ENCODE measurements around the gene NELL1.

DNA sequence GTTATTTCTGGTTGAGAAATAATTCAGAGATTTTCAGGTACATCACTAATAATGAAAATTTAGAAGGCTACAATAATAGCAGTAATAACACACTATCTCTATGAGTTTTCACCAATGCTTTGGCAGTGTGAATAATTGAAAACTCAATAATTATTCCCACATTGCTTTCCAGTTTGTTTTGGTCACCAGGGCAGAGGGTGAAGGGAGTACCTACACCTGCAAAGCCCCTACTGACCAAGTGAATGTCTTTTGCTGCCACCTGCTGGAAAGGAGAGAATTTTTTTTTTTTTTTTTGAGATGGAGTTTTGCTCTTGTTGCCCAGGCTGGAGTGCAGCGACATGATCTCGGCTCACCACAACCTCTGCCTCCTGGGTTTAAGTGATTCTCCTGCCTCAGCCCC is 3.2 kb downstream of the NELL1 start:
- TF ChIP-seq, protein P1, sequence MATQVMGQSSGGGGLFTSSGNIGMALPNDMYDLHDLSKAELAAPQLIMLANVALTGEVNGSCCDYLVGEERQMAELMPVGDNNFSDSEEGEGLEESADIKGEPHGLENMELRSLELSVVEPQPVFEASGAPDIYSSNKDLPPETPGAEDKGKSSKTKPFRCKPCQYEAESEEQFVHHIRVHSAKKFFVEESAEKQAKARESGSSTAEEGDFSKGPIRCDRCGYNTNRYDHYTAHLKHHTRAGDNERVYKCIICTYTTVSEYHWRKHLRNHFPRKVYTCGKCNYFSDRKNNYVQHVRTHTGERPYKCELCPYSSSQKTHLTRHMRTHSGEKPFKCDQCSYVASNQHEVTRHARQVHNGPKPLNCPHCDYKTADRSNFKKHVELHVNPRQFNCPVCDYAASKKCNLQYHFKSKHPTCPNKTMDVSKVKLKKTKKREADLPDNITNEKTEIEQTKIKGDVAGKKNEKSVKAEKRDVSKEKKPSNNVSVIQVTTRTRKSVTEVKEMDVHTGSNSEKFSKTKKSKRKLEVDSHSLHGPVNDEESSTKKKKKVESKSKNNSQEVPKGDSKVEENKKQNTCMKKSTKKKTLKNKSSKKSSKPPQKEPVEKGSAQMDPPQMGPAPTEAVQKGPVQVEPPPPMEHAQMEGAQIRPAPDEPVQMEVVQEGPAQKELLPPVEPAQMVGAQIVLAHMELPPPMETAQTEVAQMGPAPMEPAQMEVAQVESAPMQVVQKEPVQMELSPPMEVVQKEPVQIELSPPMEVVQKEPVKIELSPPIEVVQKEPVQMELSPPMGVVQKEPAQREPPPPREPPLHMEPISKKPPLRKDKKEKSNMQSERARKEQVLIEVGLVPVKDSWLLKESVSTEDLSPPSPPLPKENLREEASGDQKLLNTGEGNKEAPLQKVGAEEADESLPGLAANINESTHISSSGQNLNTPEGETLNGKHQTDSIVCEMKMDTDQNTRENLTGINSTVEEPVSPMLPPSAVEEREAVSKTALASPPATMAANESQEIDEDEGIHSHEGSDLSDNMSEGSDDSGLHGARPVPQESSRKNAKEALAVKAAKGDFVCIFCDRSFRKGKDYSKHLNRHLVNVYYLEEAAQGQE (IDR thresholded peaks at IDR 0.05; ENCODE audit: unreplicated experiment), result no peak
- TF ChIP-seq, protein P2, sequence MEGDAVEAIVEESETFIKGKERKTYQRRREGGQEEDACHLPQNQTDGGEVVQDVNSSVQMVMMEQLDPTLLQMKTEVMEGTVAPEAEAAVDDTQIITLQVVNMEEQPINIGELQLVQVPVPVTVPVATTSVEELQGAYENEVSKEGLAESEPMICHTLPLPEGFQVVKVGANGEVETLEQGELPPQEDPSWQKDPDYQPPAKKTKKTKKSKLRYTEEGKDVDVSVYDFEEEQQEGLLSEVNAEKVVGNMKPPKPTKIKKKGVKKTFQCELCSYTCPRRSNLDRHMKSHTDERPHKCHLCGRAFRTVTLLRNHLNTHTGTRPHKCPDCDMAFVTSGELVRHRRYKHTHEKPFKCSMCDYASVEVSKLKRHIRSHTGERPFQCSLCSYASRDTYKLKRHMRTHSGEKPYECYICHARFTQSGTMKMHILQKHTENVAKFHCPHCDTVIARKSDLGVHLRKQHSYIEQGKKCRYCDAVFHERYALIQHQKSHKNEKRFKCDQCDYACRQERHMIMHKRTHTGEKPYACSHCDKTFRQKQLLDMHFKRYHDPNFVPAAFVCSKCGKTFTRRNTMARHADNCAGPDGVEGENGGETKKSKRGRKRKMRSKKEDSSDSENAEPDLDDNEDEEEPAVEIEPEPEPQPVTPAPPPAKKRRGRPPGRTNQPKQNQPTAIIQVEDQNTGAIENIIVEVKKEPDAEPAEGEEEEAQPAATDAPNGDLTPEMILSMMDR (conservative IDR thresholded peaks at IDR 0.05; ENCODE audit: low read depth in 2 of 2), result peak; percentile 56 to 69
- no peak for TF ChIP-seq NANOG (IDR thresholded peaks at IDR 0.05; ENCODE audit: borderline replicate concordance)
- TF ChIP-seq CREB1 (CRISPR knock-in tag; IDR thresholded peaks at IDR 0.05; ENCODE audit: low read depth), result no peak
- TF ChIP-seq ZNF331 (CRISPR knock-in tag; IDR thresholded peaks at IDR 0.05; ENCODE audit: low read depth), result no peak
- TF ChIP-seq STAT1 (IDR thresholded peaks at IDR 0.05; ENCODE audit: unreplicated experiment), result no peak
- no peak for TF ChIP-seq EZH2phosphoT487 (IDR thresholded peaks at IDR 0.05; ENCODE audit: unreplicated experiment)
- no peak for TF ChIP-seq POLR2AphosphoS5 (IDR thresholded peaks at IDR 0.05; ENCODE audit: low read depth)
- peak; percentile 31 for TF ChIP-seq EZH2 (IDR thresholded peaks at IDR 0.05; ENCODE audit: low read depth, unreplicated experiment)
- TF ChIP-seq, protein P3, sequence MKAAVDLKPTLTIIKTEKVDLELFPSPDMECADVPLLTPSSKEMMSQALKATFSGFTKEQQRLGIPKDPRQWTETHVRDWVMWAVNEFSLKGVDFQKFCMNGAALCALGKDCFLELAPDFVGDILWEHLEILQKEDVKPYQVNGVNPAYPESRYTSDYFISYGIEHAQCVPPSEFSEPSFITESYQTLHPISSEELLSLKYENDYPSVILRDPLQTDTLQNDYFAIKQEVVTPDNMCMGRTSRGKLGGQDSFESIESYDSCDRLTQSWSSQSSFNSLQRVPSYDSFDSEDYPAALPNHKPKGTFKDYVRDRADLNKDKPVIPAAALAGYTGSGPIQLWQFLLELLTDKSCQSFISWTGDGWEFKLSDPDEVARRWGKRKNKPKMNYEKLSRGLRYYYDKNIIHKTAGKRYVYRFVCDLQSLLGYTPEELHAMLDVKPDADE (IDR thresholded peaks at IDR 0.05), result no peak
- TF ChIP-seq JUNB (IDR thresholded peaks at IDR 0.05; ENCODE audit: unreplicated experiment), result no peak
- TF ChIP-seq, protein P4, sequence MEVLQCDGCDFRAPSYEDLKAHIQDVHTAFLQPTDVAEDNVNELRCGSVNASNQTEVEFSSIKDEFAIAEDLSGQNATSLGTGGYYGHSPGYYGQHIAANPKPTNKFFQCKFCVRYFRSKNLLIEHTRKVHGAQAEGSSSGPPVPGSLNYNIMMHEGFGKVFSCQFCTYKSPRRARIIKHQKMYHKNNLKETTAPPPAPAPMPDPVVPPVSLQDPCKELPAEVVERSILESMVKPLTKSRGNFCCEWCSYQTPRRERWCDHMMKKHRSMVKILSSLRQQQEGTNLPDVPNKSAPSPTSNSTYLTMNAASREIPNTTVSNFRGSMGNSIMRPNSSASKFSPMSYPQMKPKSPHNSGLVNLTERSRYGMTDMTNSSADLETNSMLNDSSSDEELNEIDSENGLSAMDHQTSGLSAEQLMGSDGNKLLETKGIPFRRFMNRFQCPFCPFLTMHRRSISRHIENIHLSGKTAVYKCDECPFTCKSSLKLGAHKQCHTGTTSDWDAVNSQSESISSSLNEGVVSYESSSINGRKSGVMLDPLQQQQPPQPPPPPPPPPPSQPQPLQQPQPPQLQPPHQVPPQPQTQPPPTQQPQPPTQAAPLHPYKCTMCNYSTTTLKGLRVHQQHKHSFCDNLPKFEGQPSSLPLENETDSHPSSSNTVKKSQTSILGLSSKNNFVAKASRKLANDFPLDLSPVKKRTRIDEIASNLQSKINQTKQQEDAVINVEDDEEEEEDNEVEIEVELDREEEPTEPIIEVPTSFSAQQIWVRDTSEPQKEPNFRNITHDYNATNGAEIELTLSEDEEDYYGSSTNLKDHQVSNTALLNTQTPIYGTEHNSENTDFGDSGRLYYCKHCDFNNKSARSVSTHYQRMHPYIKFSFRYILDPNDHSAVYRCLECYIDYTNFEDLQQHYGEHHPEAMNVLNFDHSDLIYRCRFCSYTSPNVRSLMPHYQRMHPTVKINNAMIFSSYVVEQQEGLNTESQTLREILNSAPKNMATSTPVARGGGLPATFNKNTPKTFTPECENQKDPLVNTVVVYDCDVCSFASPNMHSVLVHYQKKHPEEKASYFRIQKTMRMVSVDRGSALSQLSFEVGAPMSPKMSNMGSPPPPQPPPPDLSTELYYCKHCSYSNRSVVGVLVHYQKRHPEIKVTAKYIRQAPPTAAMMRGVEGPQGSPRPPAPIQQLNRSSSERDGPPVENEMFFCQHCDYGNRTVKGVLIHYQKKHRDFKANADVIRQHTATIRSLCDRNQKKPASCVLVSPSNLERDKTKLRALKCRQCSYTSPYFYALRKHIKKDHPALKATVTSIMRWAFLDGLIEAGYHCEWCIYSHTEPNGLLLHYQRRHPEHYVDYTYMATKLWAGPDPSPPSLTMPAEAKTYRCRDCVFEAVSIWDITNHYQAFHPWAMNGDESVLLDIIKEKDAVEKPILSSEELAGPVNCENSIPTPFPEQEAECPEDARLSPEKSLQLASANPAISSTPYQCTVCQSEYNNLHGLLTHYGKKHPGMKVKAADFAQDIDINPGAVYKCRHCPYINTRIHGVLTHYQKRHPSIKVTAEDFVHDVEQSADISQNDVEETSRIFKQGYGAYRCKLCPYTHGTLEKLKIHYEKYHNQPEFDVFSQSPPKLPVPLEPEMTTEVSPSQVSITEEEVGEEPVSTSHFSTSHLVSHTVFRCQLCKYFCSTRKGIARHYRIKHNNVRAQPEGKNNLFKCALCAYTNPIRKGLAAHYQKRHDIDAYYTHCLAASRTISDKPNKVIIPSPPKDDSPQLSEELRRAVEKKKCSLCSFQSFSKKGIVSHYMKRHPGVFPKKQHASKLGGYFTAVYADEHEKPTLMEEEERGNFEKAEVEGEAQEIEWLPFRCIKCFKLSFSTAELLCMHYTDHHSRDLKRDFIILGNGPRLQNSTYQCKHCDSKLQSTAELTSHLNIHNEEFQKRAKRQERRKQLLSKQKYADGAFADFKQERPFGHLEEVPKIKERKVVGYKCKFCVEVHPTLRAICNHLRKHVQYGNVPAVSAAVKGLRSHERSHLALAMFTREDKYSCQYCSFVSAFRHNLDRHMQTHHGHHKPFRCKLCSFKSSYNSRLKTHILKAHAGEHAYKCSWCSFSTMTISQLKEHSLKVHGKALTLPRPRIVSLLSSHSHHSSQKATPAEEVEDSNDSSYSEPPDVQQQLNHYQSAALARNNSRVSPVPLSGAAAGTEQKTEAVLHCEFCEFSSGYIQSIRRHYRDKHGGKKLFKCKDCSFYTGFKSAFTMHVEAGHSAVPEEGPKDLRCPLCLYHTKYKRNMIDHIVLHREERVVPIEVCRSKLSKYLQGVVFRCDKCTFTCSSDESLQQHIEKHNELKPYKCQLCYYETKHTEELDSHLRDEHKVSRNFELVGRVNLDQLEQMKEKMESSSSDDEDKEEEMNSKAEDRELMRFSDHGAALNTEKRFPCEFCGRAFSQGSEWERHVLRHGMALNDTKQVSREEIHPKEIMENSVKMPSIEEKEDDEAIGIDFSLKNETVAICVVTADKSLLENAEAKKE (CRISPR knock-in tag; IDR thresholded peaks at IDR 0.05), result no peak

Measured in GM23338 (cell line).